Measurements from ENCODE around the gene KCMF1. TPM values are rescaled to one million over a fixed set of nuclear protein-coding genes. Genes with fewer than 3 reads are reported as not detected.

Gene KCMF1
- total RNA-seq, 1 donor from 2014 or later = 88.8 TPM

Other genes starting within 250 kb of the KCMF1 start
- gene TRABD2A, start 90.1 kb upstream of the KCMF1 start, total RNA-seq = 0.54 TPM
- 452 TPM for gene TMSB10, start 65.5 kb upstream of the KCMF1 start, total RNA-seq
- gene TCF7L1, start 162.2 kb downstream of the KCMF1 start, total RNA-seq = 6.0 TPM